Measurements from ENCODE around the gene UBE2D1. TPM values are rescaled to one million over a fixed set of nuclear protein-coding genes. Genes with fewer than 3 reads are reported as not detected.
A peak's percentile ranks its signal among the peaks of the same experiment; 100 is the strongest.

Gene UBE2D1
- total and polyA plus RNA-seq, 9 of the 15 experiments (the other 6 are each of a cell fraction or from before 2014, with no cell fraction given), result 4.1 to 24.4 (median 12.3) TPM

GRCh38 chr10:58384999-58385783 lies 50.4 kb downstream of the UBE2D1 start, which contains the start of gene TFAM (continued):
- TF ChIP-seq LCOR (CRISPR knock-in tag; IDR thresholded peaks at IDR 0.05) (peak; percentile 69), SUPT5H (IDR thresholded peaks at IDR 0.05) (peak; percentile 99), SP1 (CRISPR knock-in tag; IDR thresholded peaks at IDR 0.05) (peak; percentile 74), NFRKB (IDR thresholded peaks at IDR 0.05; ENCODE audit: low read depth) (peak; percentile 36; the same call in 1 of the 2 replicates), SMAD1 (IDR thresholded peaks at IDR 0.05; ENCODE audit: low read depth, low read length, partially characterized antibody) (peak; percentile 81), SMARCE1 (IDR thresholded peaks at IDR 0.05) (peak; percentile 47; the same call in 1 of the 2 replicates), NCOR1 (IDR thresholded peaks at IDR 0.05) (peak; percentile 46; the same call in 1 of the 2 replicates), HMGN3 (IDR thresholded peaks at IDR 0.05; ENCODE audit: borderline replicate concordance, extremely low read depth, insufficient read length, low read depth, low read length) (peak; percentile 94), ARNT (IDR thresholded peaks at IDR 0.05) (no peak), ZNF347 (CRISPR knock-in tag; IDR thresholded peaks at IDR 0.05; ENCODE audit: low read depth) (no peak), SRSF3 (IDR thresholded peaks at IDR 0.05; ENCODE audit: insufficient read depth, low read length) (no peak), VEZF1 (CRISPR knock-in tag; IDR thresholded peaks at IDR 0.05) (peak; percentile 80), NR2C2 (CRISPR knock-in tag; IDR thresholded peaks at IDR 0.05) (no peak), NR2C2 (tag; IDR thresholded peaks at IDR 0.05) (peak; percentile 48; the same call in 1 of the 2 replicates), PHTF2 (CRISPR knock-in tag; IDR thresholded peaks at IDR 0.05) (no peak), POLR2H (tag; IDR thresholded peaks at IDR 0.05; ENCODE audit: low read depth) (peak; percentile 90), ARID3B (CRISPR knock-in tag; IDR thresholded peaks at IDR 0.05; ENCODE audit: borderline replicate concordance) (0 out of 2 replicates have a peak, but pooled peaks have one; percentile 23), CGGBP1 (CRISPR knock-in tag; IDR thresholded peaks at IDR 0.05) (no peak), CBFA2T2 (conservative IDR thresholded peaks at IDR 0.05) (no peak), ZBTB17 (CRISPR knock-in tag; IDR thresholded peaks at IDR 0.05) (peak; percentile 64; the same call in 1 of the 2 replicates), POLR3G (IDR thresholded peaks at IDR 0.05; ENCODE audit: extremely low read depth, insufficient read length, insufficient replicate concordance) (no peak), SRF (CRISPR knock-in tag; IDR thresholded peaks at IDR 0.05) (peak in 1 of 2 experiments; percentile 57; a peak in 1 of 4 replicates), NELFE (IDR thresholded peaks at IDR 0.05; ENCODE audit: insufficient read depth, insufficient read length) (no peak), NBN (IDR thresholded peaks at IDR 0.05; ENCODE audit: low read depth) (peak; percentile 78), ZBTB5 (IDR thresholded peaks at IDR 0.05) (no peak)

Data from K562 (cell line).